Stimulated activated effector memory CD8-positive, alpha-beta T cell treated with anti-CD3 and anti-CD28 coated beads, Interleukin-12 subunit alpha, Interleukin-12 subunit beta, amount 100 ng/mL, for 72 hours (primary cell): ENCODE results near the gene DEXI.

Source experiments
- ATAC-seq: fragments of 150-1000 bp; cut with Tn5 transposase; 2 replicates; pipeline ENCODE4 v1.10.0; 2021
- DNase-seq, 2 donors: peaks; one replicate each; pipeline ENCODE4 v3.0.0; 2021 to 2022; ENCODE audit warnings: low spot score in 2 of 2
- H3K27ac Mint-ChIP-seq: one replicate; pipeline ENCODE4 v1.8.0; 2022; ENCODE audit warnings: mild to moderate bottlenecking, mixed read lengths
- H3K36me3 Mint-ChIP-seq: one replicate; pipeline ENCODE4 v1.8.0; 2022; ENCODE audit warnings: mild to moderate bottlenecking, mixed read lengths
- H3K4me1 Mint-ChIP-seq: one replicate; pipeline ENCODE4 v1.8.0; 2022; ENCODE audit warnings: mixed read lengths
- H3K4me3 Mint-ChIP-seq: one replicate; pipeline ENCODE4 v1.8.0; 2022; ENCODE audit warnings: mild to moderate bottlenecking, mixed read lengths
- H3K9me3 Mint-ChIP-seq: one replicate; pipeline ENCODE4 v1.8.0; 2022; ENCODE audit warnings: mixed read lengths

The DEXI gene

GRCh38 chr16:10880594-10881452, 61.4 kb downstream of the DEXI start:
- H3K4me3 Mint-ChIP-seq, result peak overlapping the region; percentile 95
- peak overlapping the region; percentile 24 for H3K27ac Mint-ChIP-seq
- H3K4me1 Mint-ChIP-seq, result peaks cover 68% of the 10 kb centered on the region

GRCh38 chr16:10879681-10880589, 62.3 kb downstream of the DEXI start:
- DNase-seq (no peak), ATAC-seq (no peak)
- Mint-ChIP-seq H3K9me3 (no peaks in the 10 kb centered on the region), H3K4me1 (peaks cover 68% of the 10 kb centered on the region), H3K27ac (peak overlapping the region; percentile 93), H3K36me3 (peaks cover 36% of the 10 kb centered on the region), H3K4me3 (peak overlapping the region; percentile 95)

More at GRCh38 chr16:10880594-10881452, 61.4 kb downstream of the DEXI start:
- no peak for ATAC-seq
- H3K36me3 Mint-ChIP-seq, result peaks cover 33% of the 10 kb centered on the region
- H3K9me3 Mint-ChIP-seq, result no peaks in the 10 kb centered on the region
- no peak for DNase-seq
